ENCODE measurements around the gene RNASE12. TPM values are rescaled to one million over a fixed set of nuclear protein-coding genes. Genes with fewer than 3 reads are reported as not detected.

The RNASE12 gene
- total RNA-seq, 2 experiments from 2014 or later = not detected

GRCh38 chr14:20626274-20626673 lies 35.1 kb upstream of the RNASE12 start:
- TF ChIP-seq, protein P1, sequence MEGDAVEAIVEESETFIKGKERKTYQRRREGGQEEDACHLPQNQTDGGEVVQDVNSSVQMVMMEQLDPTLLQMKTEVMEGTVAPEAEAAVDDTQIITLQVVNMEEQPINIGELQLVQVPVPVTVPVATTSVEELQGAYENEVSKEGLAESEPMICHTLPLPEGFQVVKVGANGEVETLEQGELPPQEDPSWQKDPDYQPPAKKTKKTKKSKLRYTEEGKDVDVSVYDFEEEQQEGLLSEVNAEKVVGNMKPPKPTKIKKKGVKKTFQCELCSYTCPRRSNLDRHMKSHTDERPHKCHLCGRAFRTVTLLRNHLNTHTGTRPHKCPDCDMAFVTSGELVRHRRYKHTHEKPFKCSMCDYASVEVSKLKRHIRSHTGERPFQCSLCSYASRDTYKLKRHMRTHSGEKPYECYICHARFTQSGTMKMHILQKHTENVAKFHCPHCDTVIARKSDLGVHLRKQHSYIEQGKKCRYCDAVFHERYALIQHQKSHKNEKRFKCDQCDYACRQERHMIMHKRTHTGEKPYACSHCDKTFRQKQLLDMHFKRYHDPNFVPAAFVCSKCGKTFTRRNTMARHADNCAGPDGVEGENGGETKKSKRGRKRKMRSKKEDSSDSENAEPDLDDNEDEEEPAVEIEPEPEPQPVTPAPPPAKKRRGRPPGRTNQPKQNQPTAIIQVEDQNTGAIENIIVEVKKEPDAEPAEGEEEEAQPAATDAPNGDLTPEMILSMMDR (IDR thresholded peaks at IDR 0.05) = no peak
- ChIA-PET POLR2A (no interaction called here), CTCF (interaction anchor here (1.4 kb wide), 1 partner anchor 96 kb away, joined by 3 read pairs; no protein-coding TSS in a partner anchor)
- no peak overlapping the region for H3K27ac Mint-ChIP-seq
- intact Hi-C loops (cut with micrococcal nuclease) = no loop called here
- peak; percentile 35 for DNase-seq
- no peak for ATAC-seq
- no peaks in the 10 kb centered on the region for H3K9me3 Mint-ChIP-seq
- peaks cover 40% of the 10 kb centered on the region for H3K27me3 Mint-ChIP-seq
- no peaks in the 10 kb centered on the region for H3K36me3 Mint-ChIP-seq (ENCODE audit: low read depth)
- peak overlapping the region; percentile 74 for H3K4me3 Mint-ChIP-seq
- H3K4me1 Mint-ChIP-seq (ENCODE audit: low read depth) = peaks cover 64% of the 10 kb centered on the region

- peak; percentile 34 for ATAC-seq
- DNase-seq = peak; percentile 67
- TF ChIP-seq, protein P1 (IDR thresholded peaks at IDR 0.05) = no peak
- Mint-ChIP-seq H3K36me3 (ENCODE audit: low read depth) (no peaks in the 10 kb centered on the region), H3K4me1 (ENCODE audit: low read depth) (peaks cover 56% of the 10 kb centered on the region), H3K9me3 (no peaks in the 10 kb centered on the region), H3K4me3 (peak overlapping the region; percentile 74), H3K27me3 (peaks cover 37% of the 10 kb centered on the region), H3K27ac (peak overlapping the region; percentile 56)
- ChIA-PET CTCF (interaction anchor here (0.9 to 1.2 kb wide), 2 partner anchors 10 to 66 kb away, joined by 3 to 4 read pairs; no protein-coding TSS in a partner anchor), POLR2A (no interaction called here)
- intact Hi-C loops (cut with micrococcal nuclease) = no loop called here
Measured at GRCh38 chr14:20624495-20625070, 33.4 kb upstream of the RNASE12 start.

DNA sequence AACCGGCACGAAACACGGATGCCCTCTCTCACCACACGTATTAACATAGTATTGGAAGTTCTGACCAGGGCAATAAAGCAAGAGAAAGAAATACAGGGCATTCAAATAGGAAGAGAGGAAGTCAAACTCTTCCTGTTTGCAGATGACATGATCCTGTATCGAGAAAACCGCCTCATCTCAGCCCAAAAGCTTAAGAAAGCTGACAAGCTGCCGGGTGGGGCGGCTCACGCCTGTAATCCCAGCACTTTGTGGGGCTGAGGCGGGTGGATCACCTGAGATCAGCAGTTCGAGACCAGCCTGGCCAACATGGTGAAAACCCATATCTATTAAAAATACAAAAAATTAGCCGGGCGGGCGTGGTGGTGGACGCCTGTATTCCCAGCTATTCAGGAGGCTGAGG lies 32.6 kb upstream of the RNASE12 start:
- ChIA-PET CTCF (interaction anchor here (0.6 to 2.7 kb wide), 5 partner anchors 9 to 162 kb away, joined by 3 to 13 read pairs (median 4); partner anchors contain the start of gene PIP4P1), POLR2A (no interaction called here)
- Mint-ChIP-seq H3K4me1 (ENCODE audit: low read depth) (peaks cover 53% of the 10 kb centered on the region), H3K27ac (no peak overlapping the region), H3K4me3 (peak overlapping the region; percentile 74), H3K9me3 (no peaks in the 10 kb centered on the region), H3K36me3 (ENCODE audit: low read depth) (no peaks in the 10 kb centered on the region), H3K27me3 (peaks cover 33% of the 10 kb centered on the region)
- TF ChIP-seq, protein P1 (IDR thresholded peaks at IDR 0.05) = no peak
- ATAC-seq (no peak), DNase-seq (peak; percentile 29)
- intact Hi-C loops (cut with micrococcal nuclease) = no loop called here

DNA sequence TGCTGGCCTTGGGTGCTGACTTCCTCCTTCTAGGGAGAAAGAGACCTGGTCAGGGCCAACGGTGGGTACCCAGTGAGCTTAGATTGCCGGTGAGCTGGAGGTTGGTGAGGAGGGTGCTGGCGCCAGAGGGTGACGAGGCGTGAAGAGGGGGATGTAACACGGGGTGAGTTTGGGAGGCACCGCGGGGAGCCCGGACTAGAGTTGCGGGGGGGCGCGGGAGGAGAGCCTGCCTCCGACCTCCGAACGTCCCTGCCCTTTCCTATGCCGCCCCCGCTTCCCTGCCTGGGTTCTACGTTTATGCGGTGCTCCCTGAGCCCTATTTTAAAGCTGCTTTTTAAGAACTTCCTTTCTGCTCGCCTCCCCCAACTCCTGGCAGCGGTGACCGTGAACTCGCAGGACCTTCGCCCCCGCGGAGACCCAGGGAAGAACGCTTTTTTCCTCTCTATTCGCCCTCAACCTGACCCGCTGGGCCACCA lies 31.7 kb upstream of the RNASE12 start:
- TF ChIP-seq, protein P1 (IDR thresholded peaks at IDR 0.05) = no peak
- ATAC-seq (peak; percentile 41), DNase-seq (peak; percentile 43)

More for the DNA sequence above, 31.7 kb upstream of the RNASE12 start:
- CTCF ChIA-PET = interaction anchor here (0.7 to 2.7 kb wide), 8 partner anchors 10 to 295 kb away, joined by 3 to 13 read pairs (median 4); partner anchors contain the start of gene PIP4P1
- no peaks in the 10 kb centered on the region for H3K36me3 Mint-ChIP-seq (ENCODE audit: low read depth)
- intact Hi-C loops (cut with micrococcal nuclease) = no loop called here
- POLR2A ChIA-PET = interaction anchor here (1.2 to 2.7 kb wide), 2 partner anchors 8 to 10 kb away, joined by 6 to 11 read pairs; no protein-coding TSS in a partner anchor
- no peak overlapping the region for H3K27ac Mint-ChIP-seq
- no peaks in the 10 kb centered on the region for H3K9me3 Mint-ChIP-seq
- H3K27me3 Mint-ChIP-seq = peaks cover 25% of the 10 kb centered on the region
- H3K4me1 Mint-ChIP-seq (ENCODE audit: low read depth) = peaks cover 49% of the 10 kb centered on the region
- peak overlapping the region; percentile 33 for H3K4me3 Mint-ChIP-seq

All from activated CD8-positive, alpha-beta T cell treated with anti-CD3 and anti-CD28 coated beads for 36 hours (primary cell).